HUES64 (cell line): ENCODE data around the gene GRM8. TPM values are rescaled to one million over a fixed set of nuclear protein-coding genes. Genes with fewer than 3 reads are reported as not detected.

Source experiments
- H3K27ac ChIP-seq: 2 replicates; pipeline ENCODE4 v1.7.0; 2013; ENCODE audit warnings: low read depth, low read length, inconsistent platforms
- H3K27me3 ChIP-seq: 2 replicates; pipeline ENCODE4 v1.6.1; 2013; ENCODE audit warnings: mild to moderate bottlenecking, low read length; ENCODE audit not compliant: insufficient read depth
- H3K36me3 ChIP-seq: 2 replicates; pipeline ENCODE4 v1.6.1; 2013; ENCODE audit warnings: mild to moderate bottlenecking, low read length; ENCODE audit not compliant: insufficient read depth
- H3K4me1 ChIP-seq: 2 replicates; pipeline ENCODE4 v1.6.1; 2013; ENCODE audit warnings: mild to moderate bottlenecking, low read length, moderate library complexity; ENCODE audit not compliant: insufficient read depth
- H3K4me3 ChIP-seq: 2 replicates; pipeline ENCODE4 v1.5.1; 2013; ENCODE audit warnings: mild to moderate bottlenecking, low read length, moderate library complexity
- H3K9ac ChIP-seq: 2 replicates; pipeline ENCODE4 v1.6.1; 2013; ENCODE audit warnings: mild to moderate bottlenecking, low read depth, low read length
- H3K9me3 ChIP-seq: 2 replicates; pipeline ENCODE4 v1.6.1; 2013; ENCODE audit warnings: low read depth, low read length; ENCODE audit not compliant: insufficient read depth
- WGBS: fragments of 150-250, 120-280 bp; methylation state at CpG from one replicate; pipeline ENCODE4 v1.1.7; 2013; ENCODE audit warnings: missing lambda C conversion rate; 5-methylcytosine and 5-hydroxymethylcytosine counted together
- polyA plus RNA-seq, 2 experiments: library from polyadenylated mRNA; stranded (reverse); fragments of 50-300 nt; gene quantifications; one replicate each; pipeline ENCODE4 v1.2.3, GENCODE V29; 2013

Gene GRM8
- polyA plus RNA-seq (2013, experiment 1 of 2): 1.5 TPM
- 2.0 TPM for polyA plus RNA-seq (2013, experiment 2 of 2)

- peak within 1 kb of the TSS; percentile 83 for H3K9ac ChIP-seq
- peak within 1 kb of the TSS; percentile 69; the same call in 1 of the 2 replicates for H3K27ac ChIP-seq
- peak within 1 kb of the TSS; percentile 84 for H3K4me3 ChIP-seq
- no peaks in the 10 kb centered on the region for H3K36me3 ChIP-seq
- H3K9me3 ChIP-seq: no peaks in the 10 kb centered on the region
- under 1% methylated on average over 59 of the region's 62 CpGs for WGBS
- peaks cover 80% of the 10 kb centered on the region for H3K27me3 ChIP-seq
- peaks cover 6% of the 10 kb centered on the region for H3K4me1 ChIP-seq
Measured at GRCh38 chr7:127252778-127253280, at the start of gene GRM8. Gene GRM8, minus strand, starts transcription at chr7:127252941.

- no peaks in the 10 kb centered on the region for H3K36me3 ChIP-seq
- no peaks in the 10 kb centered on the region for H3K9me3 ChIP-seq
- H3K27me3 ChIP-seq: no peaks in the 10 kb centered on the region
- no peak overlapping the region for H3K4me3 ChIP-seq
- H3K4me1 ChIP-seq: peaks cover 4% of the 10 kb centered on the region; the same call in 1 of the 2 replicates
- WGBS: 100% methylated on average over 1 of the region's 1 CpG
- no peak overlapping the region for H3K9ac ChIP-seq
- no peak overlapping the region for H3K27ac ChIP-seq
Measured at GRCh38 chr7:127290801-127291361, 38.1 kb upstream of the GRM8 start.

GRCh38 chr7:127290116-127290655 lies 37.4 kb upstream of the GRM8 start:
- no peak overlapping the region for H3K4me3 ChIP-seq
- H3K27me3 ChIP-seq: no peaks in the 10 kb centered on the region
- no peak overlapping the region for H3K27ac ChIP-seq
- 95% methylated on average over 5 of the region's 5 CpGs for WGBS
- H3K36me3 ChIP-seq: no peaks in the 10 kb centered on the region
- H3K9me3 ChIP-seq: no peaks in the 10 kb centered on the region
- no peak overlapping the region for H3K9ac ChIP-seq
- H3K4me1 ChIP-seq: peaks cover 4% of the 10 kb centered on the region; the same call in 1 of the 2 replicates

DNA sequence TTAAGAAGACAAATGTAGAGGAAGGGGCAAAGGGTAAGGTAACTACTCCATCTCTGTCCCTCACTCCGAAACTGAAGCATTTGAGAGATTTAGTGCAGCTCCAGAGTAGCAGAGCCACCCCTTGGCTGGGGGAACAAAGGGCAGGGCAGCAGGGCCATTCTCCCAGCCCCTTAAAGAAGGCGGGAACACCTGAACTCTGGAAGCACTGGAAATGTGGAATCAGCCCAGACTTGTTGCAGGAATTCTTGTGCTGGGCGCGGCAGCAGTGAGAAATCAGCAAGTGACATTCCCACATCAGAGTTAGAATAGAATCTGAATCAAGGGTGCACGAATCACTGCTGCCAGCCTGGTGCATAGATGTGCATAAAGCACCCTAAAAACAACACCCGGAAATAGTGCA lies 34.4 kb upstream of the GRM8 start:
- WGBS: 90% methylated on average over 6 of the region's 6 CpGs
- no peaks in the 10 kb centered on the region for H3K9me3 ChIP-seq
- H3K27me3 ChIP-seq: no peaks in the 10 kb centered on the region
- H3K9ac ChIP-seq: no peak overlapping the region
- no peak overlapping the region for H3K4me3 ChIP-seq
- H3K4me1 ChIP-seq: peaks cover 4% of the 10 kb centered on the region; the same call in 1 of the 2 replicates
- no peaks in the 10 kb centered on the region for H3K36me3 ChIP-seq
- H3K27ac ChIP-seq: no peak overlapping the region

- H3K27ac ChIP-seq: no peak overlapping the region
- H3K4me1 ChIP-seq: no peaks in the 10 kb centered on the region
- no peaks in the 10 kb centered on the region for H3K9me3 ChIP-seq
- 83% methylated on average over 1 of the region's 1 CpG for WGBS
- H3K36me3 ChIP-seq: no peaks in the 10 kb centered on the region
- H3K9ac ChIP-seq: no peak overlapping the region
- H3K27me3 ChIP-seq: no peaks in the 10 kb centered on the region
- no peak overlapping the region for H3K4me3 ChIP-seq
Measured at GRCh38 chr7:127270093-127270492, 17.4 kb upstream of the GRM8 start.

DNA sequence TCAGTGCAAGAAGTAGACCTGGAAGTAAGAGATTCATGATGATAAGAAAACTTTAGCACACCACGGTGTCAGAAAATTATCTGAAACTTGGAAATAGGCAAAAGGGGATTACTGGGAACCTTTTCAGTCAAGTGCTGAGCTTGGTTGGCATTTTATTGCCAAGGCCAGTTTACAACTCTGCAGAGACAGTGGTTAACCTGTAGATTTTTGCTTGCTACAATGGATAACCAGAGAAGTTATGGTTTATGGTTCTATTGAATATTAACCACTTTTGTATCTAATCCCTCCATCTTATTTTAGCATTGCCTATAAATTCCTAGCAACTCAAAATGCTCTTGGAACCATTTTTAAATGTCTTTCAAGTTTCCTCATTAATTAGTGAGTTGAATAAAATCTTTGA lies 13.3 kb upstream of the GRM8 start:
- no peaks in the 10 kb centered on the region for H3K4me1 ChIP-seq
- H3K36me3 ChIP-seq: no peaks in the 10 kb centered on the region
- no peak overlapping the region for H3K4me3 ChIP-seq
- no peaks in the 10 kb centered on the region for H3K9me3 ChIP-seq
- WGBS: 90% methylated on average over 1 of the region's 1 CpG
- H3K9ac ChIP-seq: no peak overlapping the region
- H3K27ac ChIP-seq: no peak overlapping the region
- H3K27me3 ChIP-seq: 0 out of 2 replicates have a peak, but pooled peaks cover 5% of the 10 kb centered on the region

DNA sequence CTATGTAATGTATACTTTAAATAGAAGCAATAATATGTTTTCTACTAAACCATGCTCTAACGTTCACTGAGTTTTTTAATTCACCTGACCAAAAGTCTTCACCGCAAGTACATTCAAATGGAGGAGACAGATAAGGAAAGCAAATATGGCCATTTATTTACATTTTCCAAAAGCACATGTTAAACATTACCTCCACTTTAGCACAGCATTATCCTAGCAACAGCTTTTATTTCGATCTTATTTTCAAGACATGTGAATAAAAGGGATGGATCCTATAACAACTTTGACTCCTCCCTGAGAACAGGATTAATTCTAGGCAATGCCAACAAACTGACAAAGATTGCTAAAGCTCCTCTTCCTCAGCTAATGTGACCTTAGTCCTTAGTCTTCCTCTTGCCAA lies 11.5 kb upstream of the GRM8 start:
- H3K9ac ChIP-seq: no peak overlapping the region
- no peaks in the 10 kb centered on the region for H3K9me3 ChIP-seq
- no peaks in the 10 kb centered on the region for H3K4me1 ChIP-seq
- 97% methylated on average over 3 of the region's 3 CpGs for WGBS
- H3K36me3 ChIP-seq: no peaks in the 10 kb centered on the region
- 0 out of 2 replicates have a peak, but pooled peaks cover 5% of the 10 kb centered on the region for H3K27me3 ChIP-seq
- no peak overlapping the region for H3K4me3 ChIP-seq
- no peak overlapping the region for H3K27ac ChIP-seq

GRCh38 chr7:127258111-127258510 lies 5.4 kb upstream of the GRM8 start:
- H3K4me1 ChIP-seq: peaks cover 3% of the 10 kb centered on the region
- H3K4me3 ChIP-seq: no peak overlapping the region
- H3K36me3 ChIP-seq: no peaks in the 10 kb centered on the region
- WGBS: 80% methylated on average over 6 of the region's 6 CpGs
- peaks cover 32% of the 10 kb centered on the region for H3K27me3 ChIP-seq
- no peak overlapping the region for H3K9ac ChIP-seq
- H3K9me3 ChIP-seq: no peaks in the 10 kb centered on the region
- H3K27ac ChIP-seq: no peak overlapping the region

GRCh38 chr7:127257086-127257485 lies 4.3 kb upstream of the GRM8 start:
- Histone ChIP-seq H3K9ac (no peak overlapping the region), H3K27ac (no peak overlapping the region), H3K4me3 (no peak overlapping the region), H3K9me3 (no peaks in the 10 kb centered on the region), H3K4me1 (peaks cover 6% of the 10 kb centered on the region), H3K36me3 (no peaks in the 10 kb centered on the region), H3K27me3 (peaks cover 43% of the 10 kb centered on the region)
- 51% methylated on average over 2 of the region's 2 CpGs for WGBS

GRCh38 chr7:127256041-127256725 lies 3.4 kb upstream of the GRM8 start:
- Histone ChIP-seq H3K4me3 (no peak overlapping the region), H3K9me3 (no peaks in the 10 kb centered on the region), H3K4me1 (peaks cover 6% of the 10 kb centered on the region), H3K27ac (no peak overlapping the region), H3K27me3 (peaks cover 46% of the 10 kb centered on the region), H3K9ac (no peak overlapping the region), H3K36me3 (no peaks in the 10 kb centered on the region)
- WGBS: 96% methylated on average over 2 of the region's 2 CpGs

DNA sequence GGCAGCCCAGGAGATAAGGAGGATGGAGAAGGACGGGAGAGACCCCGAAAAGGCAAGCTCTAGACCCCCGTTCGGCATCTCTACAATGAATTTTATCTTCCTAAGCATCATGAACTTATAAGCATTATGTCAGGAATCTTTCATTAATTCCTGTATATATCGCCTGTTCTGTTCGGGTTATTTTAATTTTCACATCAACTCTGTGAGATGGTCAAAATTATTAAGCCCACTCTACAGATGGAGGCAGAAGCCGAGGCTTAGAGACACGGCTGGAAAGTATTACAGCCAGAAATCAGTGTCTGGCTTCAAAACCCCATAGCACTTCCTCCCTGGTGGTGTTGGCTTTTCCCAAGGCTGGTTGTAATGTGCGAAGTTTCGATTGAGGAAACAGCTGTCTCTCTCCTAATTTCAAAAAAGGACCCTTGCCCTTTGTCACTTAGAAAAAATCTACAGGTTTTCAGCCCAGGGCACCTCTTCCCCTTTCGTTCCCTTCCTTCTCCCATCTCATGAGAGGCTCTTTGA lies 1.5 kb upstream of the GRM8 start:
- peak overlapping the region; percentile 84 for H3K4me3 ChIP-seq
- H3K4me1 ChIP-seq: peaks cover 6% of the 10 kb centered on the region
- no peak overlapping the region for H3K27ac ChIP-seq
- no peaks in the 10 kb centered on the region for H3K9me3 ChIP-seq
- no peak overlapping the region for H3K9ac ChIP-seq
- no peaks in the 10 kb centered on the region for H3K36me3 ChIP-seq
- 40% methylated on average over 10 of the region's 11 CpGs for WGBS
- peaks cover 66% of the 10 kb centered on the region for H3K27me3 ChIP-seq
